Measurements from ENCODE around the gene ZNF165. TPM values are rescaled to one million over a fixed set of nuclear protein-coding genes. Genes with fewer than 3 reads are reported as not detected.
"Not testable (repeated sequence)": the region's sequence is repeated elsewhere in the genome, so short reads cannot be mapped to it uniquely, and the experiment has no call there.

The ZNF165 gene
- 9.3 and 10.2 TPM in 2 replicates for total RNA-seq (2021; fragmentation: NEBNext Ultra II Directional; extraction: Animal tissue kit (Norgen Biotek cat#: 25700))
- 0.71 and 1.2 TPM in 2 replicates for polyA plus RNA-seq (2011; rRNA removed)
- polyA plus RNA-seq (2011; cell fraction: cytosol; rRNA removed) = 1.2 TPM
- 1.3 TPM for polyA plus RNA-seq (2011; cell fraction: nucleus; rRNA removed)
- 2.6 to 6.1 TPM (median 4.3 TPM) in 4 replicates for polyA plus RNA-seq (2012, experiment 1 of 2)
- 0.38 TPM for polyA plus RNA-seq (2012, experiment 2 of 2)
- polyA plus RNA-seq (2013, experiment 1 of 2) = 4.3 TPM
- polyA plus RNA-seq (2013, experiment 2 of 2) = 3.9 TPM
- 3.8 and 4.2 TPM in 2 replicates for polyA minus RNA-seq (2011; rRNA and poly(A)+ RNA removed)
- polyA minus RNA-seq (2011; cell fraction: cytosol; rRNA and poly(A)+ RNA removed) = 2.4 TPM
- 4.1 TPM for polyA minus RNA-seq (2011; cell fraction: nucleus; rRNA and poly(A)+ RNA removed)
- long read RNA-seq, experiment 1, partial matches to known transcripts = 0 of 1 reads
- long read RNA-seq, experiment 1, other reads (novel, unspliced or antisense) = 1 of 1 reads
- long read RNA-seq, experiment 2, partial matches to known transcripts = 0 of 2 reads
- long read RNA-seq, experiment 2, other reads (novel, unspliced or antisense) = 2 of 2 reads

GRCh38 chr6:28080381-28080630 lies at the start of gene ZNF165:
Gene ZNF165 (plus strand): TSS chr6:28080568. CDS start chr6:28085481, 4,913 bp downstream.
- not testable (repeated sequence) for DNase-seq (ENCODE audit: low read depth in 1 of 2, low spot score in 2 of 2); H2BK12ac ChIP-seq (ENCODE audit: low read depth, low read length); H4K20me1 ChIP-seq (replicated peaks in 1 of 2; ENCODE audit: control insufficient read depth in 1 of 2, insufficient read depth in 2 of 2, low read length in 2 of 2); H3K23me2 ChIP-seq (ENCODE audit: low read depth, low read length); H3K27me3 ChIP-seq (replicated peaks in 1 of 4; ENCODE audit: control insufficient read depth in 3 of 4, extremely low read depth in 1 of 4, insufficient read depth in 3 of 4, low read length in 3 of 4); H2BK20ac ChIP-seq (ENCODE audit: low read length); H3K4ac ChIP-seq (replicated peaks; ENCODE audit: insufficient read length, low read depth, low read length); H3K56ac ChIP-seq (replicated peaks; ENCODE audit: insufficient read length, low read depth, low read length); FAIRE-seq; H2BK120ac ChIP-seq (replicated peaks; ENCODE audit: low read depth, low read length); H3K9me3 ChIP-seq (ENCODE audit: insufficient read depth in 2 of 2, low read depth in 1 of 2, low read length in 1 of 2); H3K14ac ChIP-seq (ENCODE audit: insufficient read length); H3K79me1 ChIP-seq (ENCODE audit: low read depth, low read length); H2AK5ac ChIP-seq (ENCODE audit: low read depth, low read length); H3K23ac ChIP-seq (ENCODE audit: insufficient read length); H4K91ac ChIP-seq (replicated peaks; ENCODE audit: insufficient read length, low read length); H3K4me1 ChIP-seq (replicated peaks in 1 of 4; ENCODE audit: control insufficient read depth in 3 of 4, insufficient read depth in 4 of 4, low read length in 3 of 4); H3K36me3 ChIP-seq (ENCODE audit: control insufficient read depth in 2 of 4, insufficient read depth in 4 of 4, low read length in 3 of 4)
- 1% methylated on average over 8 of the region's 15 CpGs; no CpG with 5 or more reads in 1 of the 2 experiments for WGBS, 2 experiments (ENCODE audit: extremely low coverage in 1 of 2, insufficient coverage in 1 of 2, insufficient read length in 1 of 2, insufficient replicate concordance in 2 of 2, low coverage in 1 of 2, low lambda C conversion rate in 2 of 2, missing lambda C conversion rate in 1 of 2)
- Histone ChIP-seq H3K4me3 (ENCODE audit: extremely low read depth in 1 of 4, insufficient read depth in 2 of 4, low read depth in 3 of 4, low read length in 4 of 4) (peak within 1 kb of the TSS; percentile 83 to 97 (median 90)), H3K9ac (replicated peaks in 1 of 4; ENCODE audit: extremely low read depth in 1 of 4, low read depth in 3 of 4, low read length in 3 of 4) (peak within 1 kb of the TSS; percentile 68 to 96 (median 92)), H3K4me2 (ENCODE audit: insufficient read depth in 1 of 2, low read depth in 2 of 2, low read length in 2 of 2) (peak within 1 kb of the TSS; percentile 69 to 87), H3K18ac (ENCODE audit: extremely low read depth, low read length) (peak within 1 kb of the TSS; percentile 33; the same call in 1 of the 2 replicates), H4K8ac (ENCODE audit: extremely low read depth, insufficient read depth, low read length) (peak within 1 kb of the TSS; percentile 23; the same call in 1 of the 2 replicates), H3K27ac (ENCODE audit: low read depth, low read length) (peak within 1 kb of the TSS; percentile 93), H2BK5ac (ENCODE audit: low read depth, low read length) (peak within 1 kb of the TSS; percentile 64), H2BK15ac (ENCODE audit: low read length) (0 out of 2 replicates have a peak within 1 kb of the TSS, but pooled peaks have one; percentile 6), H3K79me2 (ENCODE audit: control insufficient read depth in 1 of 2, insufficient read depth in 2 of 2, low read length in 2 of 2) (peaks cover 0 to 21% of the 10 kb centered on the region in 2 experiments; a peak in 2 of 4 replicates), H2AFZ (ENCODE audit: low read length) (peak within 1 kb of the TSS; percentile 100), H4K5ac (ENCODE audit: insufficient read length, low read depth, low read length) (peak within 1 kb of the TSS; percentile 55)
- ChIA-PET CTCF (ENCODE audit: partially characterized antibody) (interaction anchor here (0.6 kb wide), 2 partner anchors 79 to 231 kb away, joined by 3 to 4 read pairs; no protein-coding TSS in a partner anchor), POLR2A (ENCODE audit: partially characterized antibody) (interaction anchor here (0.7 to 1.3 kb wide), 8 partner anchors 9 to 269 kb away, joined by 3 to 5 read pairs (median 3); partner anchors contain the start of gene ZKSCAN8)
- peak; percentile 7; the same call in 1 of the 2 replicates for TF ChIP-seq TAF1 (IDR thresholded peaks at IDR 0.05; ENCODE audit: low read depth, low read length)
- 0 out of 3 replicates have a peak, but pooled peaks of 1 of the 2 experiments have one; percentile 1 for TF ChIP-seq POLR2A (IDR thresholded peaks at IDR 0.05; ENCODE audit: control extremely low read depth in 1 of 2, low read depth in 2 of 2, low read length in 2 of 2)
